Neuronal stem cell (in vitro differentiated cells): ENCODE data around the gene AXIN1.

ENCODE experiments used
- DNase-seq: peaks from one replicate; pipeline ENCODE4 v3.0.0-alpha.2; 2013; ENCODE audit warnings: low spot score
- H2AFZ ChIP-seq: one replicate; pipeline ENCODE4 v1.6.1; 2013; ENCODE audit warnings: mild to moderate bottlenecking, low read length, inconsistent platforms
- H2AK5ac ChIP-seq: 2 replicates; pipeline ENCODE4 v1.6.1; 2013; ENCODE audit warnings: low read depth, mild to moderate bottlenecking, inconsistent platforms, low read length, moderate library complexity, mixed read lengths
- H2BK120ac ChIP-seq: 2 replicates; pipeline ENCODE4 v1.6.1; 2013; ENCODE audit warnings: low read depth, mild to moderate bottlenecking, inconsistent platforms, low read length, moderate library complexity, mixed read lengths
- H2BK12ac ChIP-seq: one replicate; pipeline ENCODE4 v1.6.1; 2013; ENCODE audit warnings: low read length, inconsistent platforms
- H2BK15ac ChIP-seq: 2 replicates; pipeline ENCODE4 v1.6.1; 2013; ENCODE audit warnings: mild to moderate bottlenecking, low read length, inconsistent platforms, mixed read lengths
- H2BK5ac ChIP-seq: one replicate; pipeline ENCODE4 v1.6.1; 2013; ENCODE audit warnings: inconsistent platforms, mild to moderate bottlenecking, low read length, moderate library complexity
- H3K14ac ChIP-seq: one replicate; pipeline ENCODE4 v1.6.1; 2013; ENCODE audit warnings: low read length, inconsistent platforms
- H3K18ac ChIP-seq: 2 replicates; pipeline ENCODE4 v1.6.1; 2013; ENCODE audit warnings: low read length, inconsistent platforms
- H3K23ac ChIP-seq: 2 replicates; pipeline ENCODE4 v1.6.1; 2013; ENCODE audit warnings: low read depth, mild to moderate bottlenecking, mixed read lengths, low read length, inconsistent platforms; ENCODE audit not compliant: poor library complexity
- H3K27ac ChIP-seq: replicated peaks from 3 replicates; pipeline ENCODE4 v1.5.1; 2013; ENCODE audit warnings: low read length, inconsistent platforms
- H3K27me3 ChIP-seq, 3 experiments: 2 replicates each; pipeline ENCODE4 v1.6.1; 2013; ENCODE audit warnings: low read length in 3 of 3, mild to moderate bottlenecking in 2 of 3, inconsistent platforms in 1 of 3, low read depth in 1 of 3, mixed read lengths in 1 of 3, moderate library complexity in 1 of 3; ENCODE audit not compliant: control insufficient read depth in 3 of 3, insufficient read depth in 3 of 3
- H3K36me3 ChIP-seq, 2 donors: replicated peaks in 1 of 2; 2 replicates each; pipeline ENCODE4 v1.6.1; 2013; ENCODE audit warnings: low read length in 2 of 2; ENCODE audit not compliant: control insufficient read depth in 2 of 2, insufficient read depth in 2 of 2
- H3K4ac ChIP-seq: 2 replicates; pipeline ENCODE4 v1.6.1; 2013; ENCODE audit warnings: inconsistent platforms, mild to moderate bottlenecking, low read length, moderate library complexity
- H3K4me1 ChIP-seq, 2 donors: 1 replicate in 1 of 2; 2 replicates in 1 of 2; pipeline ENCODE4 v1.6.1; 2013; ENCODE audit warnings: low read length in 2 of 2, low read depth in 1 of 2; ENCODE audit not compliant: control insufficient read depth in 2 of 2, insufficient read depth in 1 of 2
- H3K4me2 ChIP-seq: one replicate; pipeline ENCODE4 v1.6.1; 2013; ENCODE audit warnings: mild to moderate bottlenecking, low read length, inconsistent platforms; ENCODE audit not compliant: insufficient read depth, poor library complexity, severe bottlenecking
- H3K4me3 ChIP-seq, 2 donors: 2 replicates each; pipeline ENCODE4 v1.5.1; 2013; ENCODE audit warnings: low read length in 2 of 2, mild to moderate bottlenecking in 2 of 2, inconsistent platforms in 1 of 2, moderate library complexity in 1 of 2
- H3K79me1 ChIP-seq: one replicate; pipeline ENCODE4 v1.6.1; 2013; ENCODE audit warnings: low read depth, mild to moderate bottlenecking, inconsistent platforms, low read length, moderate library complexity
- H3K9ac ChIP-seq: one replicate; pipeline ENCODE4 v1.6.1; 2013; ENCODE audit warnings: mild to moderate bottlenecking, low read depth, low read length, inconsistent platforms; ENCODE audit not compliant: poor library complexity
- H3K9me3 ChIP-seq, 2 donors: replicated peaks in 1 of 2; 2 replicates each; pipeline versions ENCODE3 to v1.6.1; 2013; ENCODE audit warnings: low read length in 2 of 2, mild to moderate bottlenecking in 2 of 2, inconsistent platforms in 1 of 2, low read depth in 1 of 2, mixed read lengths in 1 of 2, moderate library complexity in 1 of 2; ENCODE audit not compliant: control insufficient read depth in 2 of 2, insufficient read depth in 1 of 2
- H4K8ac ChIP-seq: one replicate; pipeline ENCODE4 v1.6.1; 2013; ENCODE audit warnings: low read depth, mild to moderate bottlenecking, inconsistent platforms, low read length, moderate library complexity
- H4K91ac ChIP-seq: one replicate; pipeline ENCODE4 v1.6.1; 2013; ENCODE audit warnings: low read length, low read depth, mild to moderate bottlenecking, inconsistent platforms; ENCODE audit not compliant: poor library complexity
- WGBS, 2 donors: extraction: QIAGEN DNeasy Blood & Tissue Kit; methylation state at CpG; one replicate each; pipeline ENCODE4 v1.1.7; 2013; ENCODE audit warnings: missing lambda C conversion rate in 2 of 2, mixed read lengths in 1 of 2; ENCODE audit not compliant: insufficient read length in 2 of 2, insufficient replicate concordance in 1 of 2; ENCODE audit errors: extremely low coverage in 2 of 2; 5-methylcytosine and 5-hydroxymethylcytosine counted together

Gene AXIN1

DNA sequence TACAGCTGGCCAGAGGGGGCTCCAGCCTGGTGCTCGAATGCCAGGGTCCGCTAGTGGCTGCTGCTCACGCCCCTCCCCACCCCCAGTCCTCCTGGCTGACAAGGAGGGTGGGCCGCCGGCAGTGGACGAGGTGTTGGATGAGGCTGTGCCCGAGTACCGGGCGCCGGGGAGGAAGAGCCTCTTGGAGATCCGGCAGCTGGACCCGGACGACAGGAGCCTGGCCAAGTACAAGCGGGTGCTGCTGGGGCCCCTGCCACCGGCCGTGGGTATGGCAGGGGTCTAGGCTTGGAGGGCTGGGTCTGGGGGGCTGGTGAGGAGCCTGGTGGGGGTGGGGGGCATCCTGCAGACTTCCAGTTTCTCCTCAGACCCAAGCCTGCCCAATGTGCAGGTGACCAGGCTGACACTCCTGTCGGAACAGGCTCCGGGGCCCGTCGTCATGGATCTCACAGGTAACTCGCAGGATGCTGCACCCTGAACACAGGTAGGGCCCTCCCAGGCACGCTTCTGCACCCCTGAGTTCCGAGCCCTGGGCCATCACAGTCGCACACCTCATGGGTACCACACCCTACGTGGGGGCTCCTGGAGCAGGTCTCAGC, 70.8 kb downstream of the AXIN1 start:
- H3K4me2 ChIP-seq, result no peak overlapping the region
- no peaks in the 10 kb centered on the region for H3K79me1 ChIP-seq
- peaks cover 5% of the 10 kb centered on the region in 2 donors for H3K36me3 ChIP-seq
- H3K27ac ChIP-seq, result no peak overlapping the region
- WGBS, 2 donors, result no CpG with 5 or more reads among the region's 25 CpGs
- peak overlapping the region; percentile 96 for H3K23ac ChIP-seq
- H3K27me3 ChIP-seq, result peaks cover 2 to 50% (median 36%) of the 10 kb centered on the region in 3 experiments
- no peak for DNase-seq
- peak overlapping the region; percentile 71 for H3K18ac ChIP-seq
- no peak overlapping the region for H3K4ac ChIP-seq
- peak overlapping the region; percentile 58 for H2BK12ac ChIP-seq
- H4K8ac ChIP-seq, result no peak overlapping the region
- H3K14ac ChIP-seq, result peak overlapping the region; percentile 21
- no peak overlapping the region for H2AFZ ChIP-seq
- peak overlapping the region; percentile 44 for H3K9ac ChIP-seq
- H4K91ac ChIP-seq, result no peak overlapping the region
- H2BK5ac ChIP-seq, result peak overlapping the region; percentile 66
- peaks cover 5 to 10% of the 10 kb centered on the region in 2 donors for H3K9me3 ChIP-seq
- H2AK5ac ChIP-seq, result peak overlapping the region; percentile 75
- H3K4me1 ChIP-seq, result no peaks in the 10 kb centered on the region
- no peak overlapping the region for H3K4me3 ChIP-seq
- no peak overlapping the region for H2BK15ac ChIP-seq
- no peak overlapping the region for H2BK120ac ChIP-seq

GRCh38 chr16:280991-281659, 71.4 kb downstream of the AXIN1 start:
- Histone ChIP-seq H3K36me3 (no peaks in the 10 kb centered on the region), H3K9me3 (peaks cover 0 to 5% of the 10 kb centered on the region in 2 donors), H3K4me2 (peak overlapping the region; percentile 98), H3K23ac (peak overlapping the region; percentile 96), H4K8ac (no peak overlapping the region), H2AK5ac (peak overlapping the region; percentile 70), H2BK5ac (peak overlapping the region; percentile 66), H2AFZ (peak overlapping the region; percentile 91), H2BK120ac (no peak overlapping the region), H3K27me3 (peaks cover 2 to 56% (median 42%) of the 10 kb centered on the region in 3 experiments), H3K4me3 (peak overlapping the region; percentile 37 to 79), H3K79me1 (no peaks in the 10 kb centered on the region), H3K4me1 (peaks cover 0 to 2% of the 10 kb centered on the region in 2 donors), H3K14ac (peak overlapping the region; percentile 21), H3K4ac (no peak overlapping the region), H3K9ac (no peak overlapping the region), H3K18ac (peak overlapping the region; percentile 71), H4K91ac (no peak overlapping the region), H2BK15ac (peak overlapping the region; percentile 81), H2BK12ac (peak overlapping the region; percentile 58), H3K27ac (no peak overlapping the region)
- WGBS, 2 donors, result no CpG with 5 or more reads among the region's 27 CpGs
- DNase-seq, result no peak

DNA sequence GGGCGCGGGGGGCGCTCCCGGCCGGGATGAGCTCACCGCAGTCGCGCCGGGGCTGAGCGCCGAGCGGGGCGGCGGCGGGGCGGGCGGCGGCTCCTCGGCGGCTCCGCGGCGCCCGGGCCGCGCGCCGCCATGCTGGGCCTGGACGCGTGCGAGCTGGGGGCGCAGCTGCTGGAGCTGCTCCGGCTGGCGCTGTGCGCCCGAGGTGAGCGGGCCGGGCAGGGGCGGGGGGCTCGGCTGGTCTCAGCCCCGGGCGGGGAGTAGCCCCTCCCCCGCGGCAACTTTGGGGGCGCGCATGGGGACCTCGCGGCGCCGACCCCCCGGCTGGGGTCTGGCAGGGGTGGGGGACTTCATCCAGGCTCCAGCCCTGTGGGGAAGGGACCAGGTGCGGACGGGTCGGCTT, 72.0 kb downstream of the AXIN1 start, which contains the start of gene ARHGDIG:
Gene ARHGDIG, plus strand, starts transcription at position 40 of the 400 bp plus-strand sequence. Its CDS starts 90 bp downstream, at position 130.
- H3K4me2 ChIP-seq, result peak within 1 kb of the TSS; percentile 98
- H3K27ac ChIP-seq, result no peak within 1 kb of the TSS
- H3K14ac ChIP-seq, result no peak within 1 kb of the TSS
- no CpG with 5 or more reads among the region's 54 CpGs for WGBS, 2 donors
- H3K9ac ChIP-seq, result peak within 1 kb of the TSS; percentile 44
- H3K4me3 ChIP-seq, result peak within 1 kb of the TSS; percentile 37 to 79
- H3K27me3 ChIP-seq, result peaks cover 2 to 59% (median 46%) of the 10 kb centered on the region in 3 experiments
- peak within 1 kb of the TSS; percentile 58 for H2BK12ac ChIP-seq
- H3K4ac ChIP-seq, result no peak within 1 kb of the TSS
- peak within 1 kb of the TSS; percentile 96 for H3K23ac ChIP-seq
- H3K36me3 ChIP-seq, result no peaks in the 10 kb centered on the region
- no peak within 1 kb of the TSS for H4K91ac ChIP-seq
- H2BK5ac ChIP-seq, result peak within 1 kb of the TSS; percentile 66
- DNase-seq, result no peak
- H2AFZ ChIP-seq, result peak within 1 kb of the TSS; percentile 91
- peak within 1 kb of the TSS; percentile 90 for H2AK5ac ChIP-seq
- no peak within 1 kb of the TSS for H4K8ac ChIP-seq
- H3K9me3 ChIP-seq, result peaks cover 0 to 5% of the 10 kb centered on the region in 2 donors
- peak within 1 kb of the TSS; percentile 80 for H3K18ac ChIP-seq
- H2BK120ac ChIP-seq, result peak within 1 kb of the TSS; percentile 39
- peak within 1 kb of the TSS; percentile 81 for H2BK15ac ChIP-seq
- no peaks in the 10 kb centered on the region for H3K79me1 ChIP-seq
- H3K4me1 ChIP-seq, result peaks cover 0 to 2% of the 10 kb centered on the region in 2 donors

- H3K4me1 ChIP-seq, result peaks cover 2 to 5% of the 10 kb centered on the region in 2 donors
- H2BK120ac ChIP-seq, result no peak overlapping the region
- H3K14ac ChIP-seq, result no peak overlapping the region
- peaks cover 0 to 4% of the 10 kb centered on the region in 2 donors for H3K9me3 ChIP-seq
- peak overlapping the region; percentile 15 to 75 for H3K4me3 ChIP-seq
- peak overlapping the region; percentile 80 for H3K18ac ChIP-seq
- no peaks in the 10 kb centered on the region for H3K79me1 ChIP-seq
- WGBS, 2 donors, result no CpG with 5 or more reads among the region's 47 CpGs
- peak overlapping the region; percentile 98 for H3K4me2 ChIP-seq
- H3K4ac ChIP-seq, result no peak overlapping the region
- H3K27me3 ChIP-seq, result peaks cover 2 to 63% (median 50%) of the 10 kb centered on the region in 3 experiments
- H2BK5ac ChIP-seq, result no peak overlapping the region
- no peak overlapping the region for H3K27ac ChIP-seq
- H2BK15ac ChIP-seq, result no peak overlapping the region
- H3K36me3 ChIP-seq, result no peaks in the 10 kb centered on the region
- H4K8ac ChIP-seq, result no peak overlapping the region
- peak overlapping the region; percentile 89 for H3K23ac ChIP-seq
- no peak overlapping the region for H4K91ac ChIP-seq
- no peak overlapping the region for H3K9ac ChIP-seq
- peak overlapping the region; percentile 16 for H2BK12ac ChIP-seq
- no peak for DNase-seq
- peak overlapping the region; percentile 40 for H2AFZ ChIP-seq
- H2AK5ac ChIP-seq, result peak overlapping the region; percentile 90
These were observed 72.5 kb downstream of the AXIN1 start for GRCh38 chr16:280005-280460.
